Measurements from ENCODE around the gene MED4.

MED4 gene

DNA sequence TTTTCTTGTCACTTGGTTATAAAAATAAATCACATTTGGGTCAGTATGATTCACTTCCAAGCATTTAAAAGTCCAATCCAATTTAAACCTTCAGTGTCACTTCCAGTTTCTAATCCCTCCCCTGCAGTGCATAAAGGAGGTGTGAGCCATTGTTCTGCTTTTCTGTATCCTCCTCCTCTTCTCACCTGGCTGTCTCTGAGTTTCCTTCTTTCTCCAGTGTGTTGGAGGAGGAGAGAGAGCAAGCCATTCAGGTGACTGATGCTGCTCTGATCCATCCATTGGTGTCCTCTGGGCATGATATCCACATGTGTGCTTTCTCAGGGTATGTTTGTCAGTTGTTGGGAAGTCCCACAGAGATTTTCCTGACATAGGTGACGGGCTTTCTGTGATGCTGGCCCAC is 56.1 kb downstream of the MED4 start:
- in situ Hi-C loops (cut with HindIII; ENCODE audit: low sequenced_read_pairs) = no loop called here

DNA sequence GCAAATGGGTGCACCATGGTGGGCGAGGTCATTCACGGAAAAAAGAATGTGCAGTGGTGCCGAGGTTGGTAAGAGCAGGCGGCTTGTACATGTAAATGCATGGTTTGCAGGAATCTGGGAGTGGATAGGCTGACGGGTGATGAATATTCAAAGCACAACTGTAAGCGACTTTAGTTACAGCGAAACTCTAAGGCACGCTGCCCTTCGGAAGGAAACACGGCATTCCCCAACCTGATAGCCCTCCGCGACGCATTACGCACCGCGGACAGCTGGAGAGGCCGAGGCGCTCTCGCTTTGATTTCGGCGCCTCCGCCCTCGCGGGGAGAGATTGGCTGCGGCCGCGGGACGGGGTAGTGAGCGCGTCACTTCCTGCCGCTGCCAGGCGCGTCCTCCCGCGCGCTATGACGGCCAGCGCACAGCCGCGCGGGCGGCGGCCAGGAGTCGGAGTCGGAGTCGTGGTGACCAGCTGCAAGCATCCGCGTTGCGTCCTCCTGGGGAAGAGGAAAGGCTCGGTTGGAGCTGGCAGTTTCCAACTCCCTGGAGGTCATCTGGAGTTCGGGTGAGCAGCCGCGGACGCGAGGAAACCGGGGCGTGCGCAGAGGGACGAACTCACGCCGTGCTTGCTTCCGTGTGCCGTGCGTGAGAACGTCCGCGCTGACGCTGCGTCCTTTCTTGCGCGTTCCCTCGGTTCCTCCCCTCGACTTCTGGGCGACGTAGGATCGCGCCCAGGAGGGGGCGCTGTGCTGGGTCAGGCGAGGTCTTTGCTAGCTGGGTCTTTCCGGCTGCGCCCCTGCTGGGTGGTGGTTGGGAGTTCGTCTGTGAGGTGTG is 57.3 kb downstream of the MED4 start, which contains the start of gene NUDT15:
TSS of gene NUDT15 (plus strand) at position 381 of the 828 bp plus-strand sequence. CDS start at position 402, 21 bp downstream.
- in situ Hi-C loops (cut with HindIII; ENCODE audit: low sequenced_read_pairs) = no loop called here

DNA sequence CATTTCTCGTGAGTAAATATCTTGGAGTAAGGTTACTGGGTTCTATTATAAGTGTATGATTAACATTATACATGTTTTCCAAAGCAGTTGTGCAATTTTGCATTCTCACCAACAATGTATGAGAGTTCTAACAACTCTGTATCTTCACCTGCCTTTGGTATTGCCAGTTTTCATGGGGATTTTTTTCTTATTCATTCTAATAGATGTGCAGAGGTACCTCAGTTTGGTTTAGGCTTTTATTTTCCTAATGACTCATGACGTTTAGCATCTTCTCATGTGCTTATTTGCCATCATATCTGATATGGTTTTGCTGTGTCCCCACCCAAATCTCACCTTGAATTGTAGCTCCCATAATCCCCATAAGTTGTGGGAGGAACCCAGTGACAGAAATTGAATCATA is 65.0 kb downstream of the MED4 start:
- in situ Hi-C loops (cut with HindIII; ENCODE audit: low sequenced_read_pairs) = no loop called here

DNA sequence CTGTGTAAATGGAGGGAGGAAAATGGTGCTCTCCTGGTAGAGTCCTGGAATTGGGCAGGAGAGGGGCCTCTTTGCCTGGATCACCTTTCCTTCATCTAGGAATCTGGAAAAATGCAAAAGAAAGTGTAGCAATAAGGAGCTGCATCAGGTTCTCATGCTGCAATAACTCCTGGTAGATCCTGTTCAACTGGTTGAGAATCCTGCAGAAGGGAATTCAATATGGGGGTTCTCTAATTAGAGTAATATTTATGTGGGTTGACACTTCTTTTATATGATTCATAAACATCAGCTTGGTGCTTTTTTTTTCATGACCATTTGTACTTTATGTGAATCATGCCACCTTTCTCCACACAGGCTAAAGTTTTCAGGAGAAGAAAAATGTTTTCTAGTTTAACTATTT is 66.8 kb downstream of the MED4 start:
- in situ Hi-C loops (cut with HindIII; ENCODE audit: low sequenced_read_pairs) = no loop called here

Measured in endothelial cell of hepatic sinusoid (primary cell).